ENCODE data around the gene BAIAP2. TPM values are rescaled to one million over a fixed set of nuclear protein-coding genes. Genes with fewer than 3 reads are reported as not detected.

The BAIAP2 gene
- polyA plus RNA-seq, 4 donors, result 30.8 to 48.7 (median 37.2) TPM

DNA sequence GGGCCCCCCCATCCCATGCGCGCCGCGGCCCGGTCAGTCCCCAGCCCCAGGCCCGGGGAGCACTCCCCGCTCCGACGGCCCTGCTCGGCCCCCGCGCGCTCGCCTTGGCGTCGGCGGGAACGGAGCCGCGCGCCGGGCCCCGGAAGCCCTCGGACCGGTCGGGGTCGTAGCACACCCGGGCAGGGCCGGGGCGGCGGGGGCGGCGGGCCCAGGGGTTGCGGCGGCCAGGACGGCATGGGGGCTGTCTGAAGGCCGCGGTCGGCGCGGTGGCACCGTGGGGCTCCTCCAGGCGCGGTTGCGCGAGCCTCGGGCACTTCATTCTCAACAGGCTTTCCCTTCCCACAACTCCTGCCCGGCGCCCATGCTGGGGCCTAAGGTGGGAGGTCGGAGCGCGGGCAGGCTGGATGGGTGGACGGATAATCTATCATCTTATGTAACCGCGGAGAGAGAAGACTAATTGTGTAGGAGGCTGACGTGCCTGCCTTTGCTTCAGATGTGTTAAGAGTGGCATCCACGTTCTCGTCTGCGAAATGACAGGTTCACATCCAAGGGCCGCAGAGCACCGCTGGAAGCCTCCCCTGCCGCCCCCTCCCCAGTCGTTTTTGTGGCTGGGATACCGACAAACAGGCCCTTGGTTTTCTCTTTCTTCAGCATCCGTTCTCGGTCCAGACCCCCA lies 708 bp downstream of the BAIAP2 start:
- no peak for DNase-seq (ENCODE audit: low read depth in 4 of 4, low spot score in 3 of 4)

DNA sequence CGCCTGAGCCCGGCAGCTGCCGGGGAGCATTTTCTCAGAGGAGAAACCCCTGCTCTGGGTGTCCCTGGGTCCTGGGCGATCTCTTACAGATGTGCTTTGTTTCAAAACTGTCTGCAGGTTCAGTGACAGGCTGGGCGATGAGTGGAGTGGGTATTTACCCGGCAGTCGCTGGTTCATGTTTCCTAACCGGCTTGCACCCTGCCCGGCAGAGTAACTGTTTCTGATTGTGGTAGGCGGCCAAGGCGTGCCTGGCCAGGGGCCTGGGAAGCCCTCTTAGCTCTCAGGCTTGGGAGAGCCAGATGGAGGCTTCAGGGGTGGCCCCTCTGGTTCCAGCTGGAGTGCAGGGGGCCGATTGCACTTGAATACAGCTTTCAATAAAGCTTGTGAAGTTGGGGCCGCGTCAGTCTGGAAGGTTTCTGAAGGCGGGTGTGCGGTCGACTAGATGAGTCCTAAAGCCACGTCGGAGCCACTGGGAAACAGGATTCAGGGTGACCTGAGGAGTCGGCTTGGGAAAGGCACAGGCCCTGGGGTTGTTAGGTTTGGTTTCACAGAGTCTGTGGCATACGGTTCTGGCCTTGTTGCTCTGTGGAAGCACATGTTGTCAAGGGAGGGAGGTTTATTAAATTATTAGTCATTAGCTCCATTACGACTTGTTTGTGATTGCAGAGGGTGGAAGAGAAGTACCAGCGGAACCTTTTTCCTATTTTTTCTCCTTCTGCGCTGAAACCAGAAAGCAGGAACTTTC lies 1.4 kb downstream of the BAIAP2 start:
- no peak for DNase-seq (ENCODE audit: low read depth in 4 of 4, low spot score in 3 of 4)

DNA sequence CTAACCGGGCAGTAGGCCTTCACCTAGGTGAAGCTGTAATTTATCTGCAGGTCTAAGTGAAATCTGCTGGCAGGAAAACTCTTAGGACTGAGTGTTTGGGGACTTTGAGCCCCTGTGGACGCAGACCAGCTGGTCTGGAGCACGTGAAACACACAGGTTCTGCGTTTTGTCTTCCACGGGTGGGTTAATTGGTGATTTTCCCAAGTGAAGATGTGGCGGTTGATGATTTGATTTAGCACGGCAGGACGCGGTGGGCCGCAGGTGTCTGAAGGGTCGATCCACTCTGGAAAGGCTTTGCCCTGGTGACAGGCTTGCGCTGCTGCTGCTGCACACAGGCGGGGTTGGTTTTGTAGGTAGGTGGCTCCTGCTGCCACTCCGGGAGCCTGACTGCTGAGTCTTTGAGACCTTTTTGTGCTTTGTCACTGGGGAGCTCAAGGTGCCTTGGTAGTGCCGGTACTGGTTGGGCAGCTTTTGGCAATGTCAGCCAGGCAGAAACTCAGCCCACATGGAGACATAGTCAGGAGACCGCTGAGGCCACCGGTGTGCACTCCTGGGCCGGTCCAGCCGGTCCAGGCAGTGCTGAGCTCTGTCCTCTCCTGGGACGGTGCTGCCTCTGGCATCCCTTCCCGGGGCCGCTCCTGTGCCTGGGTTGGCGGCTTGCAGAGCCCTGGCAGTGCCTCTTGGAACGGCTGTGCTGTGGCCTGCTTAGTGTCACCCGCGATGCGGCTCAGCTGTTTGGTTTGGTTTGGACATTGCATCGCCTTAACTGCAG lies 2.3 kb downstream of the BAIAP2 start:
- no peak for DNase-seq (ENCODE audit: low read depth in 4 of 4, low spot score in 3 of 4)

DNA sequence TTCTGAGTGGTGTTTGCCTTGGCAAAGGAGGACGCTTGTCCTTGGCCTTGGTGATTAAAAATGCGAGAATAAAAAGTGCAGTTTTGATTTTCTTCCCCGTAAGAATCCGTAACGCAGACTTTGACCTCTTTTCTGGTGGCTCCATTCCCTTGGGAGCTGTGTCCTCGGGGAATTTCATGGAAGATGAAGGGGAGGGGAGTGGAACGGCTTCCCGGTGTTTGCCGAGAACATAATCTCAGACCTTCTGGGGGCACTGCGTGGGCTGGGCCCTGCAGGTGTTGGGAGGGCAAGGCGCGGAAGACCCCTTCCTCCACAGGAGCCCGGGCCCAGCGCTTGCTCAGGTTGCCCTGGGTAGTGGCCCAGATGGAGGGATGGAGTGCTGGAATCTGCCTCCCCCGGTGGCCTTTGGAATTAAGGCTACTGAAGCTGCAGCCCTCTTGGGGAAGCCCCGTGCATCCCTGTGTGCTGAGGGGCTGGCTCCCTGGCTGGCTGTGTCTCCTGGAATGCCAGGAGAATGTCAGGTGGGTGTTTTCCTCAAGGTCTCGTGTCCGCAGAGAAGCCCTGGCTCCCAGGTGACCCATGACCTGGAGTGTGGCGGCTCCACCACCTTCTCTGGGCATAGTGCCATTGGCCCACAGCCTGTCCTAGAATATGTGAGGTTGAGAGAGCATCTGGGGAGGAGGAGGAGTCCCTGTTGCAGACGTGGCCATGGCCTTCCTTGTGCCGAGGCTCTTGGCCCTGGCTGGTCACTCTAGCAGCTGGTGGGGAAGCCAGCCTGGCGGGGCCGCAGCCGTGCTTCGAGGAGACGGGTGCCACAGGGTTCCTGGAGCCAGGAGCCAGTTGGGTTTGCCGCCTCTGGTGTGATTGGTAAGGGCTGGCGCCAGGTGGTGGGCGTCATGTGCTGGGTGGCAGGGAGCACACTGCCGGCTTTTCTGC lies 3.1 kb downstream of the BAIAP2 start:
- no peak for DNase-seq (ENCODE audit: low read depth in 4 of 4, low spot score in 3 of 4)

DNA sequence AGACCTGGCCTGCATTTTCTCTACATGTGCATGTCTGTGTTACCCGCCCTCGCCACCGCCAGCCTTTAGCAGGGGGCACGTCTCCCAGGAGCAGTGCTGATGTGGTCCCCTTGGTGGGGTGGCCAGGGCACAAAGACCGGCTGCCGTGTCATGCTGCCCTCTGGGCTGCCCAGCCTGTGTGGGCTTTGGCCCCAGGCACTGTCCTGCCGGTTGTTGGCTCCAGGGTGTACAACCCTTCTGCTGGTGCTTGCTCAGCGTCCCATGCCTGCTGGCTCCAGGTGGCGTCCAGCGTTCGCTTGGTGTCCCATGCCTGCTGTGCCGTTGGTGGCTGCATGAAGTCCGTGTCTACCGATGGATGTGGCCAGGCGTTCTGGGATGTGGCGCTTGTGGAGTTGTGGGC lies 4.1 kb downstream of the BAIAP2 start:
- DNase-seq (ENCODE audit: low read depth in 4 of 4, low spot score in 3 of 4), result no peak

DNA sequence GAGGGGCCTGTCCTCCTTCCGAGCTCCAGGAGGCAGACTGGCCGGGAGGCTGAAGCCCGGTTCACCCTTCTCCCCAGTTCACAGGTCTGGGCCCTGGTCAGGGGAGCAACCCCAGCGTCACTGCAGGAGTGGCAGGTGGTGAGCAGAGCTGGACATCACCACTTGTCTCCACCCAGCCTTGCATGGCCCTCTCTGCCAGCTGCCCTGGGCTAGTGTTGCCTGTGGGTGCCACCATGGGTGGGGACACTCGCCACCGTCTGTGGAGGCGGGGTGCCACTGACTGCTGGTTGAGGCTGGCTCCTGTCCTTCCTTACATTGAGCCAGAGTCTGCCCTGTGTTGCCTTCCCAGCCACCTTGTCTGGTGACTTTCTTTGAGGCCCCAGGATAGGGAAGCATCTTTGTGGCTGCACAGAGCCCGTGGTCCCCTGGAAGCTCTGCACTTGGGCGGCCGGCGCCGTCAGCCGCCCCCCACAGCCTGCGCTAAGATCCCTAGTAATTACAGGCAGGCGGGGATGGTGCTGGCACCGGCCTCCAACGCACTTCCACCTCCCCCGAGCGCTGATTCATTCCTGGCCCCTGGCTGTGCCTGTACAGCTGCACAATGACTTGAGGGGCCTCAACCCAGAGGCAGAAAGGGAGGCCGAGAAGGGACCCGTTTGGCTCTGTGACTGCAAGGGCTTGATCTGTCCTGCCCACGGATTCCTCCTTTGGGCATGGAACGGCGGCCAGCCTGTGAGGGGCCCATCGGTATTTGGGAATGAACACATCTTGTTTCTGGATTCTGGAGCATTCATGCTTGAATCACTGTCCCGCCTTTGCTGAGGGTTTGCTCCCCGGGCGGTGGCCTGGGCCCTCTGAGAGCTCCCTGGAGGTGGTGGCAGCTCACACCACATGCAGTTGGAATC lies 5.2 kb downstream of the BAIAP2 start:
- no peak for DNase-seq (ENCODE audit: low read depth in 4 of 4, low spot score in 3 of 4)

DNA sequence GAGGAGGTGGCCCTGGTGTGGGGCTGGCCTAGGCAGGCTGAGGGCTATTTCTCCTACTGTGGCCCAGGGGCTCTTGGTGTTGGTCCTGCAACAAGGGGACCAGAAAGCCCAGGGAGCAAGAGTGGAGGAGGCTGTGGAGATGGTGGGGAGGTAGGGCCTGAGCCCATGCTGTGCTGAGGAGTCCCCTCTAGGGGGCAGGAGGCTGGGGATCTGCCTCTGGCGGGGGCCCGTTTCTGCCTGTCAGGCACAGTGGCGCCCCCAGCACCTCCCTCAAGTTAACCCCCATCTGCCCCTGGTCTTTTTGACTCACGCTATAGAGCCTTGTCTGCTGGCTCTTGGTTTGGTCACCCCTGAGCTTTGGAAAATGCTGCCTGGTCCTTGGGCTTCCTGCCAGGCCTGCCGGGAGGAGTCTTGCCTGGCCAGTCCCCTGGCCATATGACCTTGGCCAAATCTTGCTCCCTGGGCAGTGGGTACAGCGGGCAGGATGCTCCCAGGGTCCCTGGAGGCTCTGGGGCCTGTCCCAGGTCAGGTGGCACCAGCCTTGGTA lies 5.9 kb downstream of the BAIAP2 start:
- DNase-seq (ENCODE audit: low read depth in 4 of 4, low spot score in 3 of 4), result no peak

DNA sequence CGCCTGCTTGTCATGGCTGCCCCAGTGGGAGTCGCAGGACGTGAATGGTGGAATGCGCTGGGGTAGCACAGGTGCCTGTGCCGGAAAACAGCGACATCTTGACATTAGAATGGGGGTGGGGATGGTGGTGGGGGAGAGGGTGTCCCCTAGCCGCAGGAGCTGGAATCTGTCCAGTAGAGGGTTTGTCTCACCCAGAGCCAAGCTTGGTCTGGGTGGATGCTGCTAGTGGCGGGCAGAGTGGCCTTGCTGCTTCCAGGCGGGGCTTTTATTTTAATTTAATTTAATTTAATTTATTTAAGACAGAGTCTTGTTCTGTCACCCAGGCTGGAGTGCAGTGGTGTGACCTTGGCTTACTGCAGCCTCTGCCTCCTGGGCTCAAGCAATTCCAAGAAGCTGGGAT lies 7.7 kb downstream of the BAIAP2 start:
- no peak for DNase-seq (ENCODE audit: low read depth in 4 of 4, low spot score in 3 of 4)

DNA sequence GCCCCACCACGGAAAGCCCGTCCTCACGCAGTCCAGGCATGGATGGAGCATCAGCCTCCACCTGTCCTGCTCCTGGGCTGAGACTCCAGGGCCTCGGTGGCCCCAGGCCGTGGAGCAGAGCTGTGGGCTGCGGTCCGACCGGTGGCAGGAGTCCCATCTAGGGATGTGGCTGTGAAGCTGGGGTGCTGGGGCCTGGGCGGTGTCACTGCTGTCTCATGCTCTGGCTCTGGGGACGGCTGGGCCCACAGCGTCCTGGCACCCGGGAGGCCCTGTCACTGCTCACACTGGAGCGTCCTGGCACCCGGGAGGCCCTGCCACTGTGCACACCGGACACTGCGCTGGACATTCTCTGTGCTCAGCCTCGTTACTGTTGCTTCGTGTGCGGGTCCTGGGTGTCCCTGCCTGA lies 8.4 kb downstream of the BAIAP2 start:
- no peak for DNase-seq (ENCODE audit: low read depth in 4 of 4, low spot score in 3 of 4)

DNA sequence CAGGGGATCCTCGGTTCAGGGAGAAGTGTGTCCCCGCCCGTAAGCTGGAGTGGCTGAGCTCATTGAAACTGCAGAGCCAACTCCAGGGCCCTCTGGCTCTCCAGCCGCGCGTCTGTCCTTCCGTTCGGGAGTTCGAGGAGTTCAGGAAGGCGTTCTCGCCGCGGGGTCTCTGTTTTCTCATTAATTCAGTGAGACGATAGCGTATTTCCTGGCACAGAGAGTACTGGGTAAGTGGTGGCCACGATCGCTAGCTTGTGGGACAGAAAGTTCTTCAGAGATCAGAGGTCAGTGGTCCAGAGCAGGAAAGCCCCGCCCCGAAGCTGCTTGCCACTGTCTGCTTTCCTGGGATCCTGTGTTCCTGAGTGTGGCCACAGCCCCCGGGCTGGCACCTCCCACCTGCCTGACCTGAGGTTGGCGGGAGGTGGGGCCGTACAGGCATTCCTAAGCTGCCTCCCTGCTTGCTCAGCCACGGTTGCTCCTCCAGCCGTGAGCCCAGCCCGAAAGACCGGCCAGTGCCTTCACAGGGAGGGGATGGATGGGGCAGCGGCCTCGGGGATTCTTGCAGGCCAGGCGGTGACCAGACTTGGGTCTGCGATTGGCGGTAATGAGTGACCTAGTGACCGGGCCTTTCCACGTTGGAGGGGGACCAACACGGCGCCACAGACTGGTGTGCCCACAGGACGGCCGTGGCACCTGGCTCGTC lies 8.9 kb downstream of the BAIAP2 start:
- DNase-seq (ENCODE audit: low read depth in 4 of 4, low spot score in 3 of 4), result no peak

DNA sequence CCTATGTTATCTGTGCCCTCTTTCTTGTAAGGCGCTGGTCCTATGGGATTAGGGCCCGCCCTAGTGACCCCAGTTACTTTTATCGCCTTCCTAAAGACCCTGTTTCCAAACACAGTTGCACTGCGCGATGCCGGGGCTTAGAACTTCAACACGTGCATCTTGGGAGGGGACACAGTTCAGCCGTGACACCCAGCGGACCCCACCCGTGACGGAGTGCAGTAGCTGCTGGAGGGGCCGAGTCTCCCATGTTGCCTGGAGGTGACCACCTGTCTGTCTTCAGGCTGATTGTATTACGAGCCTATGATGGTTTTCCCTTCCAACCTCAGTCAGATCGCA lies 9.4 kb downstream of the BAIAP2 start:
- no peak for DNase-seq (ENCODE audit: low read depth in 4 of 4, low spot score in 3 of 4)

DNA sequence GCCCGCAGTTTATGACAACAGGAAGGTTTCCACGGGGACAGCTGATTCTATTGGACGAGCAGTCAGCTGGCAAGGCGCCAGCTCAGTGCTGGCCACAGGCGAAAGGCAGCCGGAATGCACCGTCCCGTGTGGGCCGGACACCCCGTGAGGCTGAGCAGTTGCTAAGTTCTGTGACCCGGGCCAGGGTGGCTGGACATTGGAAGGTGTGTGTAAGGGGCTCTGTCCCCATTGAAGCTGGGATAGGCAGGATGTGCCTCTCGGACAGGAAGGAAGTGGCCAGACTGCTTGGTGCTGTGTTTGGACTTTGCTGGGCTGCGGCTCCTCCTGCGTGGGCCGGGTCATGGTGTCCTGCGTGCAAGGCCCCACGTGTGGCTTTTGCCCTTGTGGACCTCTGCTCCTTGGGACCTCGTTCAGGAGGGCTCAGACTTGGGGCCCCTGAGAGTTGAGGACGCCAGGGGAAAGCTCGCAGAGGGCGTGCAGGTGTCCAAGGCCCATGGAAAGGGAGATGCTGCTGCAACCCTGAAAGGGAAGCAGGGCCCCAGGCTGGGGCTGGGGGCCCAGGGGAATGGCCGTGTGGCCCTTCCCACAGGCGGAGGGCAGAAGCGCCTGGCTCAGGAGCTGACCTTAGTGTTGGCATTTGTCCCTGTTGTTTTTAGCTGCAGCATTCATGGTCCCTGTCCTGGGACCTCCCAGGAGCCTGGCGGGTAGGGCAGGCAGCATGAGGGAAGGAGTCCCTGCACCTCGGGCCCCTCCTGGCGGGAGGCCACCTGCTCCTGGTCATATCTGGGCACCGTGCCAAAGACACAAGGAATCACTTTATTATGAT lies 10.0 kb downstream of the BAIAP2 start:
- peak in 3 of 4 donors; percentile 73 to 88 (median 82) for DNase-seq (ENCODE audit: low read depth in 4 of 4, low spot score in 3 of 4)

DNA sequence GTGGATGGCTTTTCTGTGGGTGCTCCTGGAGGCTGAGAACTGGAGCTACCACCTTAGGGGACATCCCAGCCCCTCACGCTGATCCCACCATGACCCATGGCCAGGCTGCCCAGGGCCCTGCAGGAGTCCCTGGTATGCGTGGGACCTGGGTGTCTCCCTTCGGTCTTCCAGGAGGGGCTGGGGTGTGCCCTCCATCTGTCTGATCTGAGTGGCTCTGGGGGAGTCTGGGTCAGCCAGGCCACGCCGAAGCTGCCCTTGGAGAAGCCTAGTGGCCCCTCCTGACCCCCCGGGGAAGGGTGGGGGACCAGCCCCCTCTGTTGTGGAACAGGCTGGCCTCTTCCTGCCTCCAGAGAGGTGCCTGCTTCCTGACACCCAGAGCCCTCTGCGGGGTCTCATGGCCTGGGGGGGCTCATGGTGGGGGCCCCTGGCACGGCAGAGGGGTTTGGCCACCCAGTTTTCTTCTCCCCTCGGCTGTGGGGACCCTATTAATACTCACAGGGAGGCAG lies 10.7 kb downstream of the BAIAP2 start:
- DNase-seq (ENCODE audit: low read depth in 4 of 4, low spot score in 3 of 4), result no peak

DNA sequence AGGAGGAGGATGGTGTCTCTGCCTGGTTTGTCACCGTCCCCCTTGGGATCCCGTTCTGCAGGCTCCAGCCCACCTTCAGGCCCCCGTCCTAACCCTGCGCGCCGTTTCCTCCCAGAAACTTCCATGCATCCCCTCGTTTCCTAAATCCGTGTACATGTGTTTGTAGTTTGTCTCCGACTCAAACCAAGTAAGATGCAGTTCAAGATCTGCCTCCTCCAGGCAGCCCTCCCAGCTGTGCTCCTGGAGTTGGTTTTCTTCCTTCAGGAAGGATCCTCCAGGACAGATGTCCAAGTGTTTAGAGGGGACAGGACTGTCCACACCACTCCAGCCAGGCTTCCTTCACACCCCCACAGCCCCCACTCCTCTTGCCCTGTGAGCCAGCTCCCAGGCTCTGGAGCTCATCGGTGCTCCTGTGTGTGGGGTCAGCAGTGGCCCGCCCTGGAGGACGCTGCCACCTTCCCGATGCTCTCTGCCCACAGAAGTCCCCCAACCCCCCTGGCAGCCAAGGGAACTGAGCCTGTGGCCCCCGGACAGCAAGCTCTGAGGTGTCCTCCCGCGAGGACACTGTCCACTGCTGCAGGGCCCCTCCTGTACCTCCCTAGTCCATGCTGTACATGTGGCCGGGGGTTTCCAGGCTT lies 11.3 kb downstream of the BAIAP2 start:
- no peak for DNase-seq (ENCODE audit: low read depth in 4 of 4, low spot score in 3 of 4)

DNA sequence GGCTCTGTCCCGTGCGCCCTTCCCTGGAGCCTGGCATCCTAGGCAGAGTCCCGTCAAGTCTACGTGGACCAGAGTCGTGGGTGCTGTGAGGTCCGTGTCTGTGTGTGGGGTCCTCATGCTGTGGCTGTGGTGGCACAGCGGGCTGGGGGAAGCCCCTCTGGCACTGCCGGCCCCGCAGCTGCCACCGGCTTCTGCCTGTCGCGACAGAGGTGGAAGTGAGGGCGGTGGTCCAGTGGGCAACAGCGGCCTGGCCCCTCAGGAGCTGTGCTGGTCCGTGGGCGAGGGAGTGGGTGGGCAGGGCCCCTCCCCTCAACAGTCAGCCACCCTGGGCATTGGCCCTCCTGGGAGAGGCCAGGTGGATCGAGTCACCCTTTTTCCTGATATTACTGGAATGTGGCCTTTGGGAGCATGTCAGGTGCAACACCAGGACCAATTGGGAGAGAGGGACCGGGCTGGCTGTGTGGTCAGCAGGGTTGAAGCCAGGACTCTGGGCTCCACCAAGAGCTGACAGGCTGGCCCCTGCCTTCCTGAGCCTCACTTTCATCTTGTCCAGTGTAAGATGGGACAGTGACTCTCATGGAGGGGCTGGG lies 11.9 kb downstream of the BAIAP2 start:
- no peak for DNase-seq (ENCODE audit: low read depth in 4 of 4, low spot score in 3 of 4)

DNA sequence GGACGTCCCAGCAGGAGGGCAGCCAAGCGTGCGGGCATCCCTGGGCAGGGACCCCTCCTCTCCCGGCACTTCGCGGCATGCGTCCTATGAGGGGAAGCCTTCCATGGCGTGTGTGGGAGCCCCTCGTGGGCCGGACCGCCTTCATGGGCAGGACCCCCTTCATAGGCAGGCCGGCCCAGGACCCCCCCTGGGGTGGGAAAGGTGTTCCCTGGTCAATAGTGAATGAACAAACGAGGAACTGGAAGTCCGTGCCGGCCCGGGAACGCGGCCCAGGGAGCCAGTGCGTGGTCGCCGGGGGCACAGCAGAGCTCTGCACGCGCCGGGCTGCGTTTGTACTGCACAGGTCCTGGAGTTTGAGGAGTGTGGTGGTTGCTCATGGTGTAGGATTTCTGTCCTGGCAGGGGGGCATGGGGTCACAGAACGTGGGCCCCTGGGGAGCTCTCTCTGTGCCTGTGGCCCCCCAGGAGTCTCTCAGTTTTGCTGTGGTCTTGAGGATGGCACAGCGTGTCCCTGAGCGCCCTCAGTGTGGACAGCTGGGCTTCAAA lies 13.9 kb downstream of the BAIAP2 start:
- DNase-seq (ENCODE audit: low read depth in 4 of 4, low spot score in 3 of 4), result no peak
